ENCODE data around the gene DNM3. TPM values are rescaled to one million over a fixed set of nuclear protein-coding genes. Genes with fewer than 3 reads are reported as not detected.

The DNM3 gene
- total RNA-seq, 1 donor, result 0.72 TPM

DNA sequence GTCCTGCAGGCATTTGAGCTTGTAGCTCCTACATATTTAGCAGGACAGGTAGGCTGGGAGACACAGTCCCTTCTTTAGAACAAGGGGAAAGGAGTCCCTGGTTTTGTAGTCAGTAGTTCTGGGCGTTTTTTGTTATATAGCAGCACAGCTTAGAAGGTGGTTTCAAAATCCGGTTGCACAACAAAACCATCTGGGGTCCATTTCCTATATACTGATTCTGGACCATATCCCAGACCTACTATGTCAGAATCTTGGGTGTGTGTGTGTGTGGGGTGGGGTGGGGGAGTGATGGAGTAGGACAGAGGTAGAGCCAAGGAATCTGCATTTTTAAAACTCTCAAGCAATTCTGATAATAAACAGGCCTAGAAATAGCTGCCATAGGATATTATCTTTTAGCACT is 38.3 kb upstream of the DNM3 start:
- Histone ChIP-seq H3K27me3 (ENCODE audit: insufficient read depth, low read length) (no peaks in the 10 kb centered on the region), H3K4me1 (ENCODE audit: insufficient read depth, low read length) (peaks cover 4% of the 10 kb centered on the region), H3K79me2 (ENCODE audit: insufficient read depth, low read length) (no peaks in the 10 kb centered on the region), H3K4me3 (ENCODE audit: insufficient read depth, low read length) (no peak overlapping the region), H4K20me1 (ENCODE audit: insufficient read depth, low read length) (no peaks in the 10 kb centered on the region), H2AFZ (ENCODE audit: low read length) (no peak overlapping the region), H3K27ac (ENCODE audit: low read depth, low read length) (no peak overlapping the region), H3K4me2 (ENCODE audit: insufficient read depth, low read length) (no peak overlapping the region), H3K36me3 (ENCODE audit: insufficient read depth, low read length) (no peaks in the 10 kb centered on the region), H3K9me3 (ENCODE audit: low read depth, low read length) (no peaks in the 10 kb centered on the region)
- DNase-seq (ENCODE audit: insufficient read length, low spot score, missing footprints), result no peak
- no peak for TF ChIP-seq CTCF (IDR thresholded peaks at IDR 0.05; ENCODE audit: extremely low read depth, low read depth, low read length)

GRCh38 chr1:171803461-171804022 is 37.8 kb upstream of the DNM3 start:
- no peak overlapping the region for H3K27ac ChIP-seq (ENCODE audit: low read depth, low read length)
- peaks cover 4% of the 10 kb centered on the region for H3K4me1 ChIP-seq (ENCODE audit: insufficient read depth, low read length)
- H3K9me3 ChIP-seq (ENCODE audit: low read depth, low read length), result no peaks in the 10 kb centered on the region
- no peak overlapping the region for H2AFZ ChIP-seq (ENCODE audit: low read length)
- TF ChIP-seq CTCF (IDR thresholded peaks at IDR 0.05; ENCODE audit: extremely low read depth, low read depth, low read length), result no peak
- H4K20me1 ChIP-seq (ENCODE audit: insufficient read depth, low read length), result no peaks in the 10 kb centered on the region
- H3K79me2 ChIP-seq (ENCODE audit: insufficient read depth, low read length), result no peaks in the 10 kb centered on the region
- no peaks in the 10 kb centered on the region for H3K27me3 ChIP-seq (ENCODE audit: insufficient read depth, low read length)
- H3K4me2 ChIP-seq (ENCODE audit: insufficient read depth, low read length), result no peak overlapping the region
- no peak for DNase-seq (ENCODE audit: insufficient read length, low spot score, missing footprints)
- H3K36me3 ChIP-seq (ENCODE audit: insufficient read depth, low read length), result no peaks in the 10 kb centered on the region
- H3K4me3 ChIP-seq (ENCODE audit: insufficient read depth, low read length), result no peak overlapping the region

DNA sequence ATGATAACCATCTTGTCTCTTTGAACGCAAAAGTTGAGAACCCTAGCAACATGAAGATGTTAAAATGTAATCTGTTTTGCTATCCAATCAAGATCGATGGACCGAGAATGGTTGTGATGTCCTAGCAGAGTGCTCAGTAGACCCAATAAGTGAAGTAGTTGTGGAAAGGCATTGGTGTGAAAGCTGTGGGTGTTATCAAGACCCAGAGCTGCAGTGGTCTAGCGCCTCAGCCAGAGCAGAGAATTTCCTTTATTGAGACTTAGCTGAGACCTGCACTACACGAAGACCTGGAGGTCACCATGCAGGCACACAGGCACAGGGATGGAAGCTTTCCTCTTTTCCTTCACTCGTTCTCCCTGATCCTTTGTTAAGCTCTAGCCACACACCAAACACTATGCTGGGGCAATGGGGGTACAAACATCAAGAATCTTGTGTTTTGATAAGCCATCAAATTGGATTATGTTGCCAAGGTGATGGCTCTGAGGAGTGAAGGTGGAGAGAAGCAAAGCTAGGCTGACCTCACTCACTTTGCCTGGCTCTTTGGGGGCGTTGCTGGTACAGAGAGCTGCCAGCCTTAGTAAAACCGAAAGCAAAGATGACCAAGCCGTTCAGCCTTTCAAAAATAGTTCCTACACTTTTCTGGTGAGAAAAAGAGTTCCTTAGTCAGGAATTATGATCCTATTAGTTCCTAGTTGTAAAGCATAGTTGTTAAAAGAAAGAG is 35.7 kb upstream of the DNM3 start:
- peak; percentile 35 for DNase-seq (ENCODE audit: insufficient read length, low spot score, missing footprints)
- H3K27ac ChIP-seq (ENCODE audit: low read depth, low read length), result no peak overlapping the region
- H3K9me3 ChIP-seq (ENCODE audit: low read depth, low read length), result no peaks in the 10 kb centered on the region
- no peaks in the 10 kb centered on the region for H3K36me3 ChIP-seq (ENCODE audit: insufficient read depth, low read length)
- H2AFZ ChIP-seq (ENCODE audit: low read length), result peak overlapping the region; percentile 68
- H4K20me1 ChIP-seq (ENCODE audit: insufficient read depth, low read length), result no peaks in the 10 kb centered on the region
- H3K4me3 ChIP-seq (ENCODE audit: insufficient read depth, low read length), result peak overlapping the region; percentile 46
- H3K79me2 ChIP-seq (ENCODE audit: insufficient read depth, low read length), result no peaks in the 10 kb centered on the region
- H3K4me1 ChIP-seq (ENCODE audit: insufficient read depth, low read length), result peaks cover 4% of the 10 kb centered on the region
- H3K27me3 ChIP-seq (ENCODE audit: insufficient read depth, low read length), result no peaks in the 10 kb centered on the region
- TF ChIP-seq CTCF (IDR thresholded peaks at IDR 0.05; ENCODE audit: extremely low read depth, low read depth, low read length), result no peak
- H3K4me2 ChIP-seq (ENCODE audit: insufficient read depth, low read length), result peak overlapping the region; percentile 68

DNA sequence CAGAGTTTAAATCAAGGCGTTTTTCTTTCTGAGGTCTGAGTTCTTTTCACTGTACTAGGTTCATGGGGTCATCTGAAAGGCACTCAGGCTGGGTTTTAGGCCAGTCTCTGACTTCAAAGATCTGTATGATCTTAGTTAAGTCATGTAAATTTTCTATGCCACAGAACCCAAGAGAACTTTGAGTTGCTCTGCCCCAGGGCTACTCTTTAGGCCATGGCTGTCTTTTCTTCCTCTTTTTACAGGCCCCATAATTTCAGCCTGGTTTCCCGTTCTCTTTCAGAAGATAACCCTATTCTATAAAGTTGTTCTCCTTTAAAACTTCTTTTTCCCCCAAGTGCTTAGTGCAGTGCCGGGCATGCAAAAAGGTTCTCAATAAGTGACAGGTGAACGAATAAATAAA is 33.7 kb upstream of the DNM3 start:
- Histone ChIP-seq H3K4me1 (ENCODE audit: insufficient read depth, low read length) (peaks cover 4% of the 10 kb centered on the region), H4K20me1 (ENCODE audit: insufficient read depth, low read length) (no peaks in the 10 kb centered on the region), H3K4me3 (ENCODE audit: insufficient read depth, low read length) (no peak overlapping the region), H3K27ac (ENCODE audit: low read depth, low read length) (no peak overlapping the region), H3K4me2 (ENCODE audit: insufficient read depth, low read length) (no peak overlapping the region), H3K79me2 (ENCODE audit: insufficient read depth, low read length) (no peaks in the 10 kb centered on the region), H3K9me3 (ENCODE audit: low read depth, low read length) (no peaks in the 10 kb centered on the region), H3K36me3 (ENCODE audit: insufficient read depth, low read length) (no peaks in the 10 kb centered on the region), H2AFZ (ENCODE audit: low read length) (no peak overlapping the region), H3K27me3 (ENCODE audit: insufficient read depth, low read length) (no peaks in the 10 kb centered on the region)
- DNase-seq (ENCODE audit: insufficient read length, low spot score, missing footprints), result no peak
- no peak for TF ChIP-seq CTCF (IDR thresholded peaks at IDR 0.05; ENCODE audit: extremely low read depth, low read depth, low read length)

Data from osteoblast (primary cell).